SU-DHL-6 (cell line): ENCODE results near the gene ZNF605.

Experiments used
- H2AFZ ChIP-seq: fragments of 200-600 bp; sonication (generic); 2 replicates; pipeline ENCODE4 v1.6.1; 2014; ENCODE audit warnings: low read depth, mild to moderate bottlenecking, moderate library complexity, mixed read lengths, antibody characterized with exemption, low read length; ENCODE audit not compliant: severe bottlenecking
- H3F3A ChIP-seq: fragments of 200-600 bp; shearing (Covaris generic); 2 replicates; pipeline ENCODE4 v1.6.0; 2016; ENCODE audit warnings: antibody characterized with exemption, mild to moderate bottlenecking; ENCODE audit not compliant: insufficient read depth
- H3K27ac ChIP-seq: fragments of 200-600 bp; sonication (generic); 2 replicates; pipeline ENCODE4 v1.5.1; 2016; ENCODE audit warnings: low read depth, mild to moderate bottlenecking, low read length, moderate library complexity, mixed read lengths
- H3K27me3 ChIP-seq: fragments of 200-600 bp; sonication (generic), shearing (Covaris generic); 2 replicates; pipeline ENCODE4 v1.6.0; 2014; ENCODE audit warnings: mild to moderate bottlenecking, low read length
- H3K36me3 ChIP-seq: fragments of 200-600 bp; sonication (generic); 2 replicates; pipeline ENCODE4 v1.6.1; 2014; ENCODE audit warnings: mild to moderate bottlenecking, low read length, mixed read lengths
- H3K4me2 ChIP-seq: fragments of 300-600, 200-600 bp; shearing (Covaris generic), sonication (generic); 2 replicates; pipeline ENCODE4 v1.6.0; 2014; ENCODE audit warnings: low read length, low read depth, mild to moderate bottlenecking; ENCODE audit not compliant: poor library complexity, severe bottlenecking
- H3K4me3 ChIP-seq: fragments of 200-600 bp; sonication (generic); 2 replicates; pipeline ENCODE4 v1.5.1; 2014; ENCODE audit warnings: antibody characterized with exemption, low read length, mild to moderate bottlenecking, mixed read lengths; ENCODE audit not compliant: insufficient read depth, poor library complexity, severe bottlenecking
- H3K79me2 ChIP-seq: fragments of 200-600 bp; sonication (generic); 2 replicates; pipeline ENCODE4 v1.6.1; 2014; ENCODE audit warnings: mild to moderate bottlenecking, low read length, moderate library complexity; ENCODE audit not compliant: insufficient read depth
- H3K9ac ChIP-seq: fragments of 200-600 bp; sonication (generic); 2 replicates; pipeline ENCODE4 v1.7.0; 2014; ENCODE audit warnings: mild to moderate bottlenecking, low read length
- H3K9me2 ChIP-seq: fragments of 200-600 bp; sonication (generic); replicated peaks from 2 replicates; pipeline ENCODE4 v1.6.1; 2014; ENCODE audit warnings: low read length; ENCODE audit not compliant: insufficient read depth
- H3K9me3 ChIP-seq: fragments of 200-600 bp; sonication (generic); 2 replicates; pipeline ENCODE4 v1.6.1; 2014; ENCODE audit warnings: low read length, mixed read lengths; ENCODE audit not compliant: insufficient read depth
- H4K20me1 ChIP-seq: fragments of 200-600 bp; sonication (generic); 2 replicates; pipeline ENCODE4 v1.6.1; 2014; ENCODE audit warnings: low read depth, mild to moderate bottlenecking, antibody characterized with exemption, low read length, moderate library complexity, mixed read lengths
- EZH2phosphoT487 ChIP-seq: fragments of 200-600 bp; sonication (generic), shearing (Covaris generic); conservative IDR thresholded peaks from 2 replicates; pipeline ENCODE4 v1.6.1; 2018; ENCODE audit warnings: mild to moderate bottlenecking, antibody characterized with exemption, low read length, moderate library complexity, mixed read lengths
- TF ChIP-seq, protein P1 (sequence below): fragments of 200-600 bp; sonication (generic); IDR thresholded peaks from one replicate; pipeline ENCODE4 v1.5.1; 2017; ENCODE audit warnings: antibody characterized with exemption, mild to moderate bottlenecking, low read length, moderate library complexity; ENCODE audit not compliant: insufficient read depth, poor library complexity, severe bottlenecking

ZNF605 gene

DNA sequence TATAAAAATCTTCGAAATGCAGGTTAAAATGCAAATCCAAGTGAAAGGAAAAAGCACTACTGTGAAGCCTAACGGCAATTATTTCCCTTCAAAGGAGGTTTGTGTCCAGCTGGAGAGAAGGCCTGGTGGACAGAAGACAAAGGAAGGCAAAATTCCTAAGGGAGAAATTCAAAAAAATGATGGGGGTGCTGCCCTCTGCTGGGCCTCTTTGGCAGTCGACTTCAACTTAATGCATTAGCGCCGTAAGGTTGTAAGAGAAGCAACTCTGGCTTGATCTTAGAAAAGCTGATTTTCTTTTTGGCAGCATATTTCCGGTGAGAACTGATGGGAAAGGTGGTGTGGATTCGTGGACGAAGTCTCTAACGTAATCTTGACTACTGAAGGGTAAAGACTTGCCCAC lies 34.4 kb downstream of the ZNF605 start:
- H3K9me2 ChIP-seq: no peaks in the 10 kb centered on the region
- no peaks in the 10 kb centered on the region for H3K27me3 ChIP-seq
- no peak overlapping the region for H3K4me3 ChIP-seq
- no peaks in the 10 kb centered on the region for H3K36me3 ChIP-seq
- no peak overlapping the region for H2AFZ ChIP-seq
- peaks cover 71% of the 10 kb centered on the region for H3K9me3 ChIP-seq
- no peaks in the 10 kb centered on the region for H4K20me1 ChIP-seq
- no peaks in the 10 kb centered on the region for H3K79me2 ChIP-seq
- no peak overlapping the region for H3K9ac ChIP-seq
- H3K27ac ChIP-seq: no peak overlapping the region
- H3F3A ChIP-seq: no peaks in the 10 kb centered on the region
- no peak overlapping the region for H3K4me2 ChIP-seq
- no peak for TF ChIP-seq EZH2phosphoT487
- TF ChIP-seq, protein P1, sequence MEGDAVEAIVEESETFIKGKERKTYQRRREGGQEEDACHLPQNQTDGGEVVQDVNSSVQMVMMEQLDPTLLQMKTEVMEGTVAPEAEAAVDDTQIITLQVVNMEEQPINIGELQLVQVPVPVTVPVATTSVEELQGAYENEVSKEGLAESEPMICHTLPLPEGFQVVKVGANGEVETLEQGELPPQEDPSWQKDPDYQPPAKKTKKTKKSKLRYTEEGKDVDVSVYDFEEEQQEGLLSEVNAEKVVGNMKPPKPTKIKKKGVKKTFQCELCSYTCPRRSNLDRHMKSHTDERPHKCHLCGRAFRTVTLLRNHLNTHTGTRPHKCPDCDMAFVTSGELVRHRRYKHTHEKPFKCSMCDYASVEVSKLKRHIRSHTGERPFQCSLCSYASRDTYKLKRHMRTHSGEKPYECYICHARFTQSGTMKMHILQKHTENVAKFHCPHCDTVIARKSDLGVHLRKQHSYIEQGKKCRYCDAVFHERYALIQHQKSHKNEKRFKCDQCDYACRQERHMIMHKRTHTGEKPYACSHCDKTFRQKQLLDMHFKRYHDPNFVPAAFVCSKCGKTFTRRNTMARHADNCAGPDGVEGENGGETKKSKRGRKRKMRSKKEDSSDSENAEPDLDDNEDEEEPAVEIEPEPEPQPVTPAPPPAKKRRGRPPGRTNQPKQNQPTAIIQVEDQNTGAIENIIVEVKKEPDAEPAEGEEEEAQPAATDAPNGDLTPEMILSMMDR: peak; percentile 30

DNA sequence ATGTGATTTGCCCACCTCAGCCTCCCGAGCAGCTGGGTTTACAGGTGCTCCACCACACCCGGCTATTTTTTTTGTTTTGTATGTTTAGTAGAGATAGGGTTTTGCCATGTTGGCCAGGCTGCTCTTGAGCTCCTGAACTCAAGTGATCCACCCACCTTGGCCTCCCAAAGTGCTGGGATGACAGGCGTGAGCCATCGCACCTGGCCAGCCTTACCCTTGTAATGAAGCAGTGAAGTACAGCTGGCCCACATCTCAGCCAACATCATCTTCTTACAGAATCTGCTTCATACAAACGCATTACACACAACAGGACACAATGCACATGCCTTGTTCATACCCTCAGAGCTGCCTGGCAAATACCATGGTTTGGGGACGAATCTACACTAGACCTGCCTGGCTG lies 37.4 kb downstream of the ZNF605 start:
- no peaks in the 10 kb centered on the region for H3K36me3 ChIP-seq
- H3K27ac ChIP-seq: no peak overlapping the region
- H3F3A ChIP-seq: no peaks in the 10 kb centered on the region
- no peak for TF ChIP-seq EZH2phosphoT487
- TF ChIP-seq, protein P1: no peak
- H3K9ac ChIP-seq: no peak overlapping the region
- H2AFZ ChIP-seq: no peak overlapping the region
- no peaks in the 10 kb centered on the region for H3K79me2 ChIP-seq
- no peak overlapping the region for H3K4me3 ChIP-seq
- H3K4me2 ChIP-seq: no peak overlapping the region
- H3K9me2 ChIP-seq: no peaks in the 10 kb centered on the region
- H4K20me1 ChIP-seq: no peaks in the 10 kb centered on the region
- peaks cover 41% of the 10 kb centered on the region; the same call in 1 of the 2 replicates for H3K9me3 ChIP-seq
- H3K27me3 ChIP-seq: no peaks in the 10 kb centered on the region

DNA sequence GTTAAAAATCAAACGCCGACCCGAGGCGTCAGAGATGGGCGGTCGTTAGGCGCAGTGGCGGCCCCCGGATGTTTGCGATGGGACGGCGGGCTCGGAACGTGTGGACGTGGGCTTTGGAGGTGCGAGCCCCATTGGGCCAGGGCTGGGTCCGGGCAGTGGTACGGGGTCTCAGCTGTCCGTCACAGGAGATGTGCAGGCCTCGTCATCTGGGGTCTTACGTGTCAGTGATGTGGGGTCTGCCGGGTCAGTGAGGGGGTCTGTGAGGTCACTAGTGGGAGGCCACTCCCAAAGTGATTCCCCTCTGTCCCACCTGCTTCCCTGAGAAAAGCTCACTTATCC lies 47.1 kb downstream of the ZNF605 start:
- Histone ChIP-seq H3K4me3 (no peak overlapping the region), H4K20me1 (no peaks in the 10 kb centered on the region), H2AFZ (no peak overlapping the region), H3K4me2 (no peak overlapping the region), H3K27ac (no peak overlapping the region), H3K9me2 (no peaks in the 10 kb centered on the region), H3K9ac (no peak overlapping the region), H3K79me2 (no peaks in the 10 kb centered on the region), H3K9me3 (peaks cover 6% of the 10 kb centered on the region; the same call in 1 of the 2 replicates), H3F3A (no peaks in the 10 kb centered on the region), H3K27me3 (no peaks in the 10 kb centered on the region), H3K36me3 (no peaks in the 10 kb centered on the region)
- TF ChIP-seq, protein P1: no peak
- no peak for TF ChIP-seq EZH2phosphoT487
